22Rv1 (cell line): Measurements from ENCODE around the gene GBP7.

ENCODE experiments used
- ZFX ChIP-seq: fragments of 450-650 bp; IDR thresholded peaks from 2 replicates; pipeline ENCODE4 v1.6.1; 2017; ENCODE audit warnings: antibody characterized with exemption, borderline replicate concordance
- TF ChIP-seq, protein P1 (sequence below): fragments of 450-650 bp; IDR thresholded peaks from 2 replicates; pipeline ENCODE4 v1.5.1; 2017; ENCODE audit warnings: mild to moderate bottlenecking

DNA sequence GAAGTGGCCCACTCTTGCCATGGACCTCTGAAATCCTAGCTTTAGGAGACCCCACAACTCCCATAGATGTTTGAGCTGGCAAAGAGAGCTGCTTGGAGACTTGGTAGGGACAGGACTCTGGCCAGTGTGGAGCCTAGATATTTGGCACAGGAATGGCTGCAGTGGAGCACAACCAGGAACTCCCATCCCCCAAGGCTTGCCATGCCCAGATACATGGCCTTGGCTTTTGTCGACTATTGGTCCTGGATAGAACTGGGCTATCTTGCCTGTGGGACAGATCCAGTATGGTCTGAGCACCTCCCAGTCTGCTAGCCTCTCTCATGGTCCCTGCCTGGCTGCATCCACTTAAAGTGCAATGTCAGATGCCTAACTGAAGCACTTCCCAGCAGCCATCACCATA lies 42.1 kb downstream of the GBP7 start:
- TF ChIP-seq, protein P1, sequence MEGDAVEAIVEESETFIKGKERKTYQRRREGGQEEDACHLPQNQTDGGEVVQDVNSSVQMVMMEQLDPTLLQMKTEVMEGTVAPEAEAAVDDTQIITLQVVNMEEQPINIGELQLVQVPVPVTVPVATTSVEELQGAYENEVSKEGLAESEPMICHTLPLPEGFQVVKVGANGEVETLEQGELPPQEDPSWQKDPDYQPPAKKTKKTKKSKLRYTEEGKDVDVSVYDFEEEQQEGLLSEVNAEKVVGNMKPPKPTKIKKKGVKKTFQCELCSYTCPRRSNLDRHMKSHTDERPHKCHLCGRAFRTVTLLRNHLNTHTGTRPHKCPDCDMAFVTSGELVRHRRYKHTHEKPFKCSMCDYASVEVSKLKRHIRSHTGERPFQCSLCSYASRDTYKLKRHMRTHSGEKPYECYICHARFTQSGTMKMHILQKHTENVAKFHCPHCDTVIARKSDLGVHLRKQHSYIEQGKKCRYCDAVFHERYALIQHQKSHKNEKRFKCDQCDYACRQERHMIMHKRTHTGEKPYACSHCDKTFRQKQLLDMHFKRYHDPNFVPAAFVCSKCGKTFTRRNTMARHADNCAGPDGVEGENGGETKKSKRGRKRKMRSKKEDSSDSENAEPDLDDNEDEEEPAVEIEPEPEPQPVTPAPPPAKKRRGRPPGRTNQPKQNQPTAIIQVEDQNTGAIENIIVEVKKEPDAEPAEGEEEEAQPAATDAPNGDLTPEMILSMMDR: no peak
- no peak for TF ChIP-seq ZFX
